GM12878 (cell line): ENCODE data around the gene CKAP5. TPM values are rescaled to one million over a fixed set of nuclear protein-coding genes. Genes with fewer than 3 reads are reported as not detected.

Source experiments
- ATF7 ChIP-seq: fragments of 450-650 bp; IDR thresholded peaks from 2 replicates; pipeline ENCODE4 v1.6.1; 2016; ENCODE audit warnings: low read depth, mild to moderate bottlenecking
- CHD1 ChIP-seq: IDR thresholded peaks from 2 replicates; pipeline ENCODE4 v1.6.1; 2012; ENCODE audit warnings: low read depth, low read length, improper control_type of control experiment
- CREB1 ChIP-seq: IDR thresholded peaks from 2 replicates; pipeline ENCODE4 v1.6.1; 2012; ENCODE audit warnings: low read depth, mild to moderate bottlenecking, inconsistent platforms
- ESRRA ChIP-seq: IDR thresholded peaks from 2 replicates; pipeline ENCODE4 v1.6.1; 2012; ENCODE audit warnings: mild to moderate bottlenecking, low read length, improper control_type of control experiment
- GATAD2B ChIP-seq: fragments of 450-650 bp; conservative IDR thresholded peaks from 2 replicates; pipeline ENCODE4 v1.6.1; 2017; ENCODE audit warnings: low read depth, mild to moderate bottlenecking, moderate library complexity
- HDAC6 ChIP-seq: fragments of 200-600 bp; sonication (generic); IDR thresholded peaks from one replicate; pipeline ENCODE4 v1.8.0; 2017; ENCODE audit warnings: antibody characterized with exemption; ENCODE audit not compliant: unreplicated experiment
- IKZF1 ChIP-seq: fragments of 450-650 bp; conservative IDR thresholded peaks from 2 replicates; pipeline ENCODE4 v1.6.1; 2017; ENCODE audit warnings: antibody characterized with exemption, mild to moderate bottlenecking
- MTA3 ChIP-seq: IDR thresholded peaks from 2 replicates; pipeline ENCODE4 v1.6.1; 2012; ENCODE audit warnings: low read length, inconsistent platforms, borderline replicate concordance
- NFYA ChIP-seq: IDR thresholded peaks from 2 replicates; pipeline ENCODE4 v1.6.1; 2011; ENCODE audit warnings: low read depth, mild to moderate bottlenecking, low read length, improper control_type of control experiment, borderline replicate concordance
- NFYB ChIP-seq: IDR thresholded peaks from 2 replicates; pipeline ENCODE4 v1.6.1; 2011; ENCODE audit warnings: low read depth, mild to moderate bottlenecking, low read length, improper control_type of control experiment, moderate library complexity; ENCODE audit not compliant: insufficient read depth
- PML ChIP-seq: IDR thresholded peaks from 2 replicates; pipeline ENCODE4 v1.6.1; 2012; ENCODE audit warnings: low read length, inconsistent platforms
- POLR2AphosphoS5 ChIP-seq: IDR thresholded peaks from 2 replicates; pipeline ENCODE4 v1.6.1; 2011; ENCODE audit warnings: mild to moderate bottlenecking, low read length, inconsistent platforms
- POU2F2 ChIP-seq: IDR thresholded peaks from 3 replicates; pipeline ENCODE4 v1.6.1; 2011; ENCODE audit warnings: low read depth, mild to moderate bottlenecking, low read length, borderline replicate concordance
- RCOR1 ChIP-seq: conservative IDR thresholded peaks from 2 replicates; pipeline ENCODE4 v1.6.1; 2012; ENCODE audit warnings: low read depth, low read length, improper control_type of control experiment
- SMAD5 ChIP-seq: IDR thresholded peaks from 2 replicates; pipeline ENCODE4 v1.6.1; 2016; ENCODE audit warnings: antibody characterized with exemption, low read depth
- polyA plus RNA-seq, 11 experiments: library from polyadenylated mRNA; depleted of rRNA in 4 of 11; unstranded in 6 of 11; stranded (reverse) in 5 of 11; fragments of >200 nt; fragmentation: Nextera tagmentation in 4 of 11; fragmentation: Illumina TruSeq in 1 of 11; extraction: Ambion mirVana in 4 of 11; extraction: Trizol in 1 of 11; gene quantifications; 1 replicate in 1 of 11; 2 replicates in 10 of 11; pipeline versions ENCODE4 v1.2.1 to v1.2.3, GENCODE V29; 2011 to 2016; ENCODE audit warnings: inconsistent platforms in 2 of 11, missing spikeins in 2 of 11, low read depth in 1 of 11
- total RNA-seq, 4 experiments: library from RNA; depleted of rRNA in 3 of 4; stranded (reverse); fragments of >200 nt in 3 of 4; fragmentation: Illumina TruSeq in 1 of 4; extraction: Trizol in 1 of 4; gene quantifications; 2 replicates each; pipeline versions ENCODE4 v1.2.1 to v1.2.3, GENCODE V29; 2013 to 2021
- TF ChIP-seq, protein P1 (sequence below): IDR thresholded peaks from 2 replicates; pipeline ENCODE4 v1.6.1; 2011; ENCODE audit warnings: low read depth, low read length, improper control_type of control experiment, borderline replicate concordance
- TF ChIP-seq, protein P2 (sequence below): IDR thresholded peaks from 2 replicates; pipeline ENCODE4 v1.6.1; 2011; ENCODE audit warnings: borderline replicate concordance, low read depth, mild to moderate bottlenecking, moderate library complexity, mixed read lengths, low read length; ENCODE audit not compliant: insufficient read depth; ENCODE audit errors: extremely low read length
- TF ChIP-seq, protein P3 (sequence below): fragments of 450-650 bp; IDR thresholded peaks from 2 replicates; pipeline ENCODE4 v1.6.1; 2016; ENCODE audit warnings: mild to moderate bottlenecking
- TF ChIP-seq, protein P4 (sequence below): IDR thresholded peaks from 2 replicates; pipeline ENCODE4 v1.6.1; 2011; ENCODE audit warnings: borderline replicate concordance, low read depth, mild to moderate bottlenecking, moderate library complexity, low read length; ENCODE audit not compliant: insufficient read depth, poor library complexity, severe bottlenecking
- TF ChIP-seq, protein P5 (sequence below): IDR thresholded peaks from 2 replicates; pipeline ENCODE4 v1.6.1; 2011; ENCODE audit warnings: mild to moderate bottlenecking, low read depth, low read length, moderate library complexity; ENCODE audit not compliant: insufficient replicate concordance

CKAP5 gene
- total and polyA plus RNA-seq, 10 of the 15 experiments (the other 5 are each of a cell fraction or from before 2014, with no cell fraction given), result 20.1 to 161 (median 79.8) TPM

DNA sequence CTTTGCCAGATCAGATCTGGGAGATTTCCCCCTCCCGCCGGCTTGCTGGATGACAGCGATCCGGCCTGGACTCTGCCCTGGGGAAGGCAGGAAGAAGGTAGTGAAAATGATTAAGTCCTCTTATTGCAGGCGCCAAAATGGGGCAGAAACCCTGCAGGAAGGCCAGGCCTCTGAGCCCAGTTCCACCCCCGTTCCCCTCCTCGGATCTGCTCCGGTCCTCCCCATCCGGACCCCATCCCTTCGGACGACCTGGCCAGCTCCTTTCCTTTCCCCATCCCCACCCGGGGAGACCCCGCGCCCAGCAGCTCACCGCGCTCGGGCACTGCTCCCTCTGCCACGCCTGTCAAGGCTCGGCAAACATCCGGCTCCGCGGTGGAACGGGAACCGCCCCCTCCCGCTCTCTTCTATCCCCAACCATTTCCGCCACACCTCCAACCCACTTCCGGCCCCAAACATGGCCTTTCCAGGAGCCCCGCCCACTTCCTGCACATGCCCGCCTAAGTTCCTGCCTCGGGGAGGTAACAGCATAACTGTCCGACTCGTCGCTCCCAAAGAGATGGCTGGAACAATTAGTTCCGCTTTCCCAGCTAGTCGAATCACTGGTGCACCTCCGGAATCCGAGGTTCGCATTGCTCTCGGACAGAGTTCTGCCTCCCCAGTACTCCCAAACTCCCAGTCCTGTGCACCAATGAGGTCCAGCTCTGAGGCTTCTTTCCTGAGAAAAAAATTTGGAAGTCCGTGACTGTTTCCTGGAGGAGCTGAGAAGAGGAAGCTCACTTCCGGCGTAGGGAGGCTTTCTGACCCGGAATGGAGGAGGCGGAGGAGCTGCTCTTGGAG lies 145.6 kb downstream of the CKAP5 start, which contains the start of the genes ARHGAP1 and ZNF408 (continued):
- TF ChIP-seq POU2F2, result peak; percentile 66
- no peak for TF ChIP-seq CHD1
- TF ChIP-seq MTA3, result no peak; the same call in 1 of the 2 replicates
- TF ChIP-seq, protein P1, sequence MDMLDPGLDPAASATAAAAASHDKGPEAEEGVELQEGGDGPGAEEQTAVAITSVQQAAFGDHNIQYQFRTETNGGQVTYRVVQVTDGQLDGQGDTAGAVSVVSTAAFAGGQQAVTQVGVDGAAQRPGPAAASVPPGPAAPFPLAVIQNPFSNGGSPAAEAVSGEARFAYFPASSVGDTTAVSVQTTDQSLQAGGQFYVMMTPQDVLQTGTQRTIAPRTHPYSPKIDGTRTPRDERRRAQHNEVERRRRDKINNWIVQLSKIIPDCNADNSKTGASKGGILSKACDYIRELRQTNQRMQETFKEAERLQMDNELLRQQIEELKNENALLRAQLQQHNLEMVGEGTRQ, result no peak; the same call in 1 of the 2 replicates
- TF ChIP-seq POLR2AphosphoS5, result peak; percentile 84
- TF ChIP-seq NFYA, result no peak
- no peak for TF ChIP-seq ESRRA
- TF ChIP-seq, protein P2, sequence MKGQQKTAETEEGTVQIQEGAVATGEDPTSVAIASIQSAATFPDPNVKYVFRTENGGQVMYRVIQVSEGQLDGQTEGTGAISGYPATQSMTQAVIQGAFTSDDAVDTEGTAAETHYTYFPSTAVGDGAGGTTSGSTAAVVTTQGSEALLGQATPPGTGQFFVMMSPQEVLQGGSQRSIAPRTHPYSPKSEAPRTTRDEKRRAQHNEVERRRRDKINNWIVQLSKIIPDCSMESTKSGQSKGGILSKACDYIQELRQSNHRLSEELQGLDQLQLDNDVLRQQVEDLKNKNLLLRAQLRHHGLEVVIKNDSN, result peak; percentile 45
- TF ChIP-seq, protein P3, sequence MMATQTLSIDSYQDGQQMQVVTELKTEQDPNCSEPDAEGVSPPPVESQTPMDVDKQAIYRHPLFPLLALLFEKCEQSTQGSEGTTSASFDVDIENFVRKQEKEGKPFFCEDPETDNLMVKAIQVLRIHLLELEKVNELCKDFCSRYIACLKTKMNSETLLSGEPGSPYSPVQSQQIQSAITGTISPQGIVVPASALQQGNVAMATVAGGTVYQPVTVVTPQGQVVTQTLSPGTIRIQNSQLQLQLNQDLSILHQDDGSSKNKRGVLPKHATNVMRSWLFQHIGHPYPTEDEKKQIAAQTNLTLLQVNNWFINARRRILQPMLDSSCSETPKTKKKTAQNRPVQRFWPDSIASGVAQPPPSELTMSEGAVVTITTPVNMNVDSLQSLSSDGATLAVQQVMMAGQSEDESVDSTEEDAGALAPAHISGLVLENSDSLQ, result peak; percentile 93
- TF ChIP-seq HDAC6, result no peak
- TF ChIP-seq NFYB, result no peak
- TF ChIP-seq GATAD2B, result peak; percentile 78
- TF ChIP-seq, protein P4, sequence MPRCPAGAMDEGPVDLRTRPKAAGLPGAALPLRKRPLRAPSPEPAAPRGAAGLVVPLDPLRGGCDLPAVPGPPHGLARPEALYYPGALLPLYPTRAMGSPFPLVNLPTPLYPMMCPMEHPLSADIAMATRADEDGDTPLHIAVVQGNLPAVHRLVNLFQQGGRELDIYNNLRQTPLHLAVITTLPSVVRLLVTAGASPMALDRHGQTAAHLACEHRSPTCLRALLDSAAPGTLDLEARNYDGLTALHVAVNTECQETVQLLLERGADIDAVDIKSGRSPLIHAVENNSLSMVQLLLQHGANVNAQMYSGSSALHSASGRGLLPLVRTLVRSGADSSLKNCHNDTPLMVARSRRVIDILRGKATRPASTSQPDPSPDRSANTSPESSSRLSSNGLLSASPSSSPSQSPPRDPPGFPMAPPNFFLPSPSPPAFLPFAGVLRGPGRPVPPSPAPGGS, result no peak
- TF ChIP-seq, protein P5, sequence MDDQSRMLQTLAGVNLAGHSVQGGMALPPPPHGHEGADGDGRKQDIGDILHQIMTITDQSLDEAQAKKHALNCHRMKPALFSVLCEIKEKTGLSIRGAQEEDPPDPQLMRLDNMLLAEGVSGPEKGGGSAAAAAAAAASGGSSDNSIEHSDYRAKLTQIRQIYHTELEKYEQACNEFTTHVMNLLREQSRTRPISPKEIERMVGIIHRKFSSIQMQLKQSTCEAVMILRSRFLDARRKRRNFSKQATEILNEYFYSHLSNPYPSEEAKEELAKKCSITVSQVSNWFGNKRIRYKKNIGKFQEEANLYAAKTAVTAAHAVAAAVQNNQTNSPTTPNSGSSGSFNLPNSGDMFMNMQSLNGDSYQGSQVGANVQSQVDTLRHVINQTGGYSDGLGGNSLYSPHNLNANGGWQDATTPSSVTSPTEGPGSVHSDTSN, result peak; percentile 60
- peak; percentile 67 for TF ChIP-seq CREB1
- peak; percentile 51; the same call in 1 of the 2 replicates for TF ChIP-seq SMAD5
- TF ChIP-seq PML, result peak; percentile 89
- TF ChIP-seq IKZF1, result peak; percentile 99
- peak; percentile 87 for TF ChIP-seq ATF7
- TF ChIP-seq RCOR1, result no peak
